HG03354 (cell line): ENCODE results near the gene BTRC.
"Not testable (repeated sequence)": the region's sequence is repeated elsewhere in the genome, so short reads cannot be mapped to it uniquely, and the experiment has no call there.

ENCODE experiments used
- ATAC-seq: cut with Tn5 transposase; IDR thresholded peaks from one replicate; pipeline ENCODE4 v1.9.1; 2021; ENCODE audit warnings: mild to moderate bottlenecking; ENCODE audit not compliant: unreplicated experiment, poor library complexity, severe bottlenecking

Gene BTRC

DNA sequence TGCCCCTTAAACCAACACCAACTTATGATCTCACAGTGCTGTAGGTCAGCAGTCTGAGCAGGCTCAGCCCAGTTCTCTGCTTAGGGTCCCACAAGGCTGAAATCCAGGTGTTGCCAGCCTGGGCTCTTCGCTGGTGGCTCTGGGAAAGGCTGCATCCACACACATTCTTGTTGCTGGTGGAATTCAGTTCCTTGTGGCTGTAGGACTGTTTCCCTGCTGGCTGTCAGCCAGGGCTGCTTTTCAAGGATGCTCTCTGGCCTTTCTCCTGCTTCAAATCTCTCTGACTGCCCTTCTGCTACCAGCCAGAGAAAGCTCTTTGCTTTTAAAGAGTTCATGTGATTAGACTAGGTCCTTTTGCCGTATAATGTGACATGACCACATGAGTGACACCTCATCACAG is 218.8 kb downstream of the BTRC start:
- ATAC-seq = no peak

DNA sequence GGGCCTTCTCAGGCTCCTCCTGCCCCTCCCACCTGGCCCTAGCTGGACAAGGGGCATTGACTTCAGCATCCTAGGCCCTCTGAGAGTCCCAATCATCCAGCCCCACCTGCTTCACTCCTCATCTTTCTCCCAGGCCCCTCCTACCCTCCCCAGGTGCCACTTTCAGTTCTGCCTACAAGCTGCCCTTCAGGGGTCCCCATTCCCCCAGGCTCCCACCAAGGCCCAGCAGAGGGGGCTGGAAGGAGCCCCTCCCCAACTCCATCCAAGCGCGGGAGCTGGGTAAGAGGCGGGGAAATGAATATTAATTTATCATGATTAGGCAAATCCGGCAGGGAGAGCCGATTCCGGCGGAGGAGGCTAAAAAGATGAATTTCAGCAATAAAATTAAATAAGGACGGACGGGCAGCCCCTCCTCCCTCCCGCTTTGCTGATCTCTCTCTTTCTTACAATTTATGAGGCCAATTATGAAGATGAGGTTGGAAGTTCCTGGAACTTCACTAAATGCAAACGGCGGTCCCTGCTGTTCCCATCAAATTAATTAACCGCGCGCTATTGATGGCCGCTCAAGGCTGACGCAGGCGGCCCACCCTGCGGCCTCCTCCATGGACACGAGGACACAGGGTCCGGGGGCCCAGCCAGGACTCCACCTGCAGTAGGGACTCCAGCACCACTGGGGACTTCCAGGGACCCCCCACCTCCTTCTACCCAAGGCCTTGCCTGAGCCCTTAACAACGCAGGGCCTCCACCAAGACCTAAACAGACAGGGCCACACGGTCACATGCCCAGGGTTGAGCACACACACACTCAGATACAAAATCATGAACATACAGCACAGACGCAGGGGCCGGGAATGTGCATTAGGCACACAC is 220.2 kb downstream of the BTRC start:
- no peak for ATAC-seq

DNA sequence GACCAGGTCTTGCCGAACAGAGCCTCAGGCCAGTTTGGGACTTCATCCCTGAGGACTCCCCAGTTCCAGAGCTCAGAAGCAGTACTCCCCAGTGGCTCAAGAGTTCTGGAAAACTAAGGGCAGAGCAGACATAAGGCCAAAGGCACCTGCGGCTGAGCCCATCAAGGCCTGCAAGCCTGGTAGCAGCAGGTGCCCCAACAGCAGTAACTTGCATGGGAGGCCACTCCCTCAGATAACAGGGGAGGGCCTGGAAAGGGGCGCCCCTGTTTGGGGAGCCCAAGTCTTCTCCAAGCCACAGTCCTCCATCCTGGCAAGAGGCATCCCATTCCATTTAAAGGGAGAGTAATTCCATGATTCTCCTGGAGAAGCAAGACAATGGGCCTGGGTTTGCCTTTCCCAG is 221.1 kb downstream of the BTRC start:
- ATAC-seq = no peak

- no peak for ATAC-seq
These were observed 221.7 kb downstream of the BTRC start for GRCh38 chr10:101575580-101576210.

- no peak for ATAC-seq
These were observed 222.4 kb downstream of the BTRC start for GRCh38 chr10:101576211-101576863.

DNA sequence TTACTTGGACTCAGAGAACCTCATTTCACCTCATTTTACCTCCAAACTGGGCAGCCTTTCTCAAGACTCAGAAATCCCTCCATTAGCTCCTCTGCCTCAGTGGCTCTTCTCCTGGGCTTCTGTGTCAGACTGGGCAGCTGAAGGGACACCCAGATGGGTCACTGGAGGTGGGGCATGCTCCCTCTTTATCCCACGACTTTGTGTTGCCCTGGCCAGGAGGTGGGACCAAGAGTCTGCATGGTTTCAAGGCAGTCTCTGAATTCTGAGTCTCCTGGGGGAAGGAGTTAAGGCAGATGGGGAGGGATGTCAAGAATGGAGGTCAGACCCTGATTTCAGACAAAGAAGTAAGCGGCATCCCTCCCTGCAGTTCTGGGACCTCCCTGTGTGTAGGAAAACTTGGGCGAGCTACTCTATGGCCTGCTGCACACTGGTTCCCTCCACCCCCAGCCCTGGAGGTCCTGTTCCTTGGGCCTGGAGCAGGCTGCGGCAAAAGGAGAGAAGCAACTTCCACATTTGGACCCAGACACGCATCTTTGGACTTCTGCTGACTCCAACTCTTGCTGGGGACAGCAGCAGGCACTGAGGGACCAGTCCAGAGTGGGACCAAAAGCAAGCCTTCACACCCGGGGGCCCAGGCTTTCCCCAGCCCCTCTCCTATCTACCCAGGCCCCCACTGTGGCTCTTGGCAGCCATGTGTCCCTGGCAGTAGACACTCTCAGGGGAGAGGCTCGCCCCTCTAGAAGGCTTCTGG is 223.3 kb downstream of the BTRC start:
- no peak for ATAC-seq

- ATAC-seq = no peak
These were observed 224.2 kb downstream of the BTRC start for GRCh38 chr10:101578192-101578591.

- no peak for ATAC-seq
These were observed 225.0 kb downstream of the BTRC start for GRCh38 chr10:101578803-101579515.

- no peak for ATAC-seq
These were observed 225.5 kb downstream of the BTRC start for GRCh38 chr10:101579516-101579870.

DNA sequence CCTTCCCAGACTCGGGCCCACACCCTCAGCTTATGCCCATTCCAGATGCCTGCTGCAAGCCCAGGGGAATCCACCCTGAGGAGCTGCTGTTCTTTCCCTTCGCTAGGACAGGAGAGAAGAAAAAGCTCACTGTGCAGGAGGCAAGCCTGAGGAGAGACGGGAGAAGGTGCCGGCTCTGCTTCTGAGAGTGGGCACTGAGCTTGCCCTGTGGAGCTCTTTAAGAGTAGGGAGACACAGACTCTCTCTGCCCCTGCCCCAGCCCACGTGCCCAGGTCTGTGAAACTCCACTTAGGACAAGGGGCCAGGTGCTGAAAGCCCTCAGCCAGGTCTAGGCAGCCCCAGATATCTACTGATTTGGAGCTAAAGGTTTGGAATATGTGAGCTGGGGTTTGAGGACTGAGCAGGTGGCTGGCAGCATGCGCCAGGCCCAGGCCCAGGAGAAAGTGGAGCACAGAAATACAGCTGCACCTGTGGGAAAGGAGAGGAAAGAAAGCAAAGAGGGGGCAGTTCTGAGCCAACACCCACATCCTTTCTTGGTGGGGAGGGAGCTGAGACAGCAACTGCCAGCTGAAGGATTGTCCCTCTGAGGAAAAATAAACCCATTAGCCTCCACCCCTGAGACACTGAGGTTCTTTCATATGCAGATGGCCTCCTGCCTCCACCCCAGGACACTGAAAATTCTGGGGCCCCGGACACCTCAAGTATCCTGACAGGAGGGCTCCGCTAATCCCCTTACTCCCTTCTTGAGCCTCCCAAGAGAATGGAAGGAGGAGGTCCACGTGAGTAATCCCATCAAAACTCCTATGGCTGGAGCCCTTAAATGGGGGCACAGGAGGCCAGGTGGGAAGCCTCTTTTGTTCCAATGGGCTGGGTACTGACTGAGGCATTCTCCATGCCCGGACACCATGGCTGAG is 226.8 kb downstream of the BTRC start:
- ATAC-seq = no peak

GRCh38 chr10:101585841-101586240 is 231.9 kb downstream of the BTRC start:
- ATAC-seq = no peak

GRCh38 chr10:101587725-101588653 is 234.0 kb downstream of the BTRC start, which contains the start of the genes DPCD and POLL:
Gene DPCD, plus strand, starts transcription at chr10:101588321. Its CDS starts 16 bp downstream, at chr10:101588337.
Gene POLL, minus strand, starts transcription at chr10:101588257. Its CDS starts 897 bp downstream, at chr10:101587360.
- peak; percentile 98 for ATAC-seq

GRCh38 chr10:101588879-101589278 is 234.9 kb downstream of the BTRC start:
- no peak for ATAC-seq

DNA sequence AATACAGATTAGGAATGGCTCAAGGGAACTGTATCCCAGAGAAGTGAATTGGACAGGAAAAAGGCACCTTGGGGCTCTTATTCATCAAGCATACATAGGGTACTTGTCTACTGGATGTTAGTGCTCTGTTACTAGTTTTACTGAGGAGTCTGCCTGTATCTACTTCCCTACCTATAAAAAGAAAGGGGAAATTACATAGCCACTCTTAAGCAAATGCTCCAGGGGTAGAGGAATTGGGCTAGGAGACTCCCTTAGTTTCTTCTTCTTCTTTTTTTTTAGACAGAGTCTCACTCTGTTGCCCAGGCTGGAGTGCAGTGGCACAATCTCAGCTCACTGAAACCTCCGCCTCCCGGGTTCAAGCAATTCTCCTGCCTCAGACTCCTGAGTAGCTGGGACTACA is 239.4 kb downstream of the BTRC start:
- not testable (repeated sequence) for ATAC-seq

GRCh38 chr10:101595591-101596433 is 241.8 kb downstream of the BTRC start:
- ATAC-seq = no peak

DNA sequence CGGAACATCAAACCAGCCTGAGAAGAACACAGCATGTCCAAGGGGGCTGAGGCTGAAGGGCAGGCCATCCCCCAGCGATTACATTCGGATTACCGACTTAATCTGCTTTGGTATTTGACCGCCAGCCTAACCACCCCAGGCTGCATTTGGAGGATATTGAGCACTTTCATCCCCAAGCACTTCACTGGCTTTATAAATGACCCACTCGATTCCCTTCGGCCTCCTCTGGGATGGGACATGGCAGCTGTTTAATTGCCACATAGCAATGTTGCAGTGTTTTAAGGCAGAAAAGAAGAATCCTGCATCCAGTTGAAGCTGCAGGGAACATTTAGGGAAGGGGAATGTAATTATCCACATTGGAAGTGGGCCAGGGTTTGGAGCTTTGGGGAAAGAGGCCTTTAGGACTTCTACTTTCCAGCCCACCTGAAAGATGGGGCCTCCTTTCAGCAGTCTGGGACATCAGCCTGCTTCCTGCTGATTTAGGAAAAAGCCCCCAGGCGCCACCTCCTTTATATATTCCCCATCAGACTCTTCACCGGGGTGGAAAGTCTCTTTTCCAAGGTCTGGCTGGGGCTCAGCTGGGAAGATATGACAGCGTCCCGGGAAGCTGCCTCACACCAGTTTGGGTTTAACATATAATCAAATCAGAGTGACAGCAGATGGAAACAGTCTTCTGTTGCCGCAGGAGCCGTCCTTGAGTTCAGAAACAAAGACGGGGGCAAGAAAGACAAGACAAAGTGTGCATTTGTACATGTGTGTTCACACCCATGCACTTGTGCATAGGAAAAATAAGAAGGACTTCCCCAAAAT is 243.3 kb downstream of the BTRC start:
- ATAC-seq = no peak
